Measurements from ENCODE around the gene ABLIM1. TPM values are rescaled to one million over a fixed set of nuclear protein-coding genes. Genes with fewer than 3 reads are reported as not detected.

Gene ABLIM1
- total and polyA plus RNA-seq, 8 donors: 28.1 to 276 (median 92.9) TPM

GRCh38 chr10:114680543-114681117, 22.6 kb upstream of the ABLIM1 start:
- H3K36me3 ChIP-seq: no peaks in the 10 kb centered on the region
- 93 to 100% (median 96%) methylated on average over 3 of the region's 3 CpGs for WGBS, 5 donors
- peaks cover 22 to 65% (median 41%) of the 10 kb centered on the region in 4 donors for H3K4me1 ChIP-seq
- no peaks in the 10 kb centered on the region for H3K27me3 ChIP-seq
- TF ChIP-seq EP300 (IDR thresholded peaks at IDR 0.05) (no peak), POLR2A (IDR thresholded peaks at IDR 0.05) (no peak), POLR2AphosphoS5 (IDR thresholded peaks at IDR 0.05) (no peak)
- TF ChIP-seq, protein P1, sequence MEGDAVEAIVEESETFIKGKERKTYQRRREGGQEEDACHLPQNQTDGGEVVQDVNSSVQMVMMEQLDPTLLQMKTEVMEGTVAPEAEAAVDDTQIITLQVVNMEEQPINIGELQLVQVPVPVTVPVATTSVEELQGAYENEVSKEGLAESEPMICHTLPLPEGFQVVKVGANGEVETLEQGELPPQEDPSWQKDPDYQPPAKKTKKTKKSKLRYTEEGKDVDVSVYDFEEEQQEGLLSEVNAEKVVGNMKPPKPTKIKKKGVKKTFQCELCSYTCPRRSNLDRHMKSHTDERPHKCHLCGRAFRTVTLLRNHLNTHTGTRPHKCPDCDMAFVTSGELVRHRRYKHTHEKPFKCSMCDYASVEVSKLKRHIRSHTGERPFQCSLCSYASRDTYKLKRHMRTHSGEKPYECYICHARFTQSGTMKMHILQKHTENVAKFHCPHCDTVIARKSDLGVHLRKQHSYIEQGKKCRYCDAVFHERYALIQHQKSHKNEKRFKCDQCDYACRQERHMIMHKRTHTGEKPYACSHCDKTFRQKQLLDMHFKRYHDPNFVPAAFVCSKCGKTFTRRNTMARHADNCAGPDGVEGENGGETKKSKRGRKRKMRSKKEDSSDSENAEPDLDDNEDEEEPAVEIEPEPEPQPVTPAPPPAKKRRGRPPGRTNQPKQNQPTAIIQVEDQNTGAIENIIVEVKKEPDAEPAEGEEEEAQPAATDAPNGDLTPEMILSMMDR (IDR thresholded peaks at IDR 0.05): no peak
- intact Hi-C loops (cut with DNase I; ENCODE audit: low total_unique reads): no loop called here
- no peak for DNase-seq
- H3K27ac ChIP-seq: no peak overlapping the region
- no peaks in the 10 kb centered on the region for H3K9me3 ChIP-seq
- no peak overlapping the region for H3K4me3 ChIP-seq

- intact Hi-C loops (cut with DNase I; ENCODE audit: low total_unique reads): no loop called here
- H3K4me3 ChIP-seq: no peak overlapping the region
- no peaks in the 10 kb centered on the region for H3K27me3 ChIP-seq
- 92 to 98% (median 95%) methylated on average over 5 of the region's 5 CpGs for WGBS, 5 donors
- no peak for DNase-seq
- H3K4me1 ChIP-seq: peaks cover 18 to 54% (median 30%) of the 10 kb centered on the region in 4 donors
- TF ChIP-seq EP300 (IDR thresholded peaks at IDR 0.05): no peak
- no peak for TF ChIP-seq POLR2AphosphoS5 (IDR thresholded peaks at IDR 0.05)
- no peak for TF ChIP-seq POLR2A (IDR thresholded peaks at IDR 0.05)
- H3K36me3 ChIP-seq: no peaks in the 10 kb centered on the region
- no peak overlapping the region for H3K27ac ChIP-seq
- no peaks in the 10 kb centered on the region for H3K9me3 ChIP-seq
Observed at GRCh38 chr10:114679552-114679951, 21.5 kb upstream of the ABLIM1 start.

DNA sequence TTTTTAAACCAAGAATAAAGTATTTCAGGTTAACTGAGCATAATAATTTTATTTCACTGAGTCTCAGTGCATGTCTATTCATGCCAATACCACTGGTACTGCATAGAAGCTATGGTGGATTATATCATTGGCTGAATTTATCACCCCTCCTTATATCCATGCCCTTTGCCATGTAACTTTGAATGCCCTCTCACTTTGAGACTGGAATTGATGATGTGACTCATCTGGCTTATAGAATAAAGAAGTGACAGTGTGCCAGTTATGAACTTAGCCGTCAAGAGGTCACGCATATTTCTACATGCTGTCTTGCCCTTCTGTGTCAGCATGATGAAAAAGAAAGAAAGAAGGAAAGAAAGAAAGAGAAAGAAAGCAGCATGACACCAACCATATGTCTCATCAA, 20.7 kb upstream of the ABLIM1 start:
- no peak for DNase-seq
- Histone ChIP-seq H3K27ac (peak overlapping the region in 1 of 5 donors; percentile 23), H3K36me3 (no peaks in the 10 kb centered on the region), H3K4me1 (peaks cover 16 to 47% (median 23%) of the 10 kb centered on the region in 4 donors), H3K27me3 (no peaks in the 10 kb centered on the region), H3K4me3 (no peak overlapping the region), H3K9me3 (no peaks in the 10 kb centered on the region)
- intact Hi-C loops (cut with DNase I; ENCODE audit: low total_unique reads): no loop called here
- no peak for TF ChIP-seq POLR2AphosphoS5 (IDR thresholded peaks at IDR 0.05)
- no peak for TF ChIP-seq EP300 (IDR thresholded peaks at IDR 0.05)
- TF ChIP-seq, protein P1 (IDR thresholded peaks at IDR 0.05): no peak
- no peak for TF ChIP-seq POLR2A (IDR thresholded peaks at IDR 0.05)
- 54 to 68% (median 61%) methylated on average over 2 of the region's 2 CpGs for WGBS, 5 donors

DNA sequence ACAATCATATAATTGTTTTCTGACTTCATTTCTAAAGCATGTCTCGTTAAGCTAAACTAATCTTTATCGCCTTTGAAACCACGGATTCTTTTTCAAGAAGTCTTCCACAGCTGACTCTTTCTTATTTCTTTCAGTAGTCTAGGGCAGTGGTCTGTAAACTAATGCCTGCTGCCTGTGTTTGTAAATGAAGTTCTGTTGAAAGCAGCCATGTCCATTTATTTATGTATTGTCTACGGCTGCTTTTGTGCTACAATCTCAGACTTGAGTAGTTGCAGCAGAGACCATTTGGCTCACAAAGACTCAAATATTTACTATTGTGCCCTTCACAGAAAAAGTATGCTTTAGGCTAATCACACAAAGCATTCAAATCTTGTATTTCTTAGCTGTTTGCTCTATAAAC, 20.3 kb upstream of the ABLIM1 start:
- Histone ChIP-seq H3K4me1 (peaks cover 13 to 42% (median 20%) of the 10 kb centered on the region in 4 donors), H3K27me3 (no peaks in the 10 kb centered on the region), H3K4me3 (no peak overlapping the region), H3K36me3 (no peaks in the 10 kb centered on the region), H3K27ac (peak overlapping the region in 2 of 5 donors; percentile 23), H3K9me3 (no peaks in the 10 kb centered on the region)
- TF ChIP-seq EP300 (IDR thresholded peaks at IDR 0.05) (no peak), POLR2AphosphoS5 (IDR thresholded peaks at IDR 0.05) (no peak), POLR2A (IDR thresholded peaks at IDR 0.05) (no peak)
- TF ChIP-seq, protein P1 (IDR thresholded peaks at IDR 0.05): no peak
- 18 to 46% (median 35%) methylated on average over 4 of the region's 4 CpGs for WGBS, 5 donors
- intact Hi-C loops (cut with DNase I; ENCODE audit: low total_unique reads): no loop called here
- DNase-seq: peak in 1 of 2 donors; percentile 32

GRCh38 chr10:114674346-114674745, 16.3 kb upstream of the ABLIM1 start:
- Histone ChIP-seq H3K4me3 (no peak overlapping the region), H3K4me1 (peaks cover 0 to 16% (median 3%) of the 10 kb centered on the region in 4 donors), H3K9me3 (no peaks in the 10 kb centered on the region), H3K27ac (no peak overlapping the region), H3K36me3 (no peaks in the 10 kb centered on the region), H3K27me3 (no peaks in the 10 kb centered on the region)
- TF ChIP-seq, protein P1 (IDR thresholded peaks at IDR 0.05): no peak
- TF ChIP-seq POLR2A (IDR thresholded peaks at IDR 0.05): no peak
- TF ChIP-seq POLR2AphosphoS5 (IDR thresholded peaks at IDR 0.05): no peak
- TF ChIP-seq EP300 (IDR thresholded peaks at IDR 0.05): no peak
- no peak for DNase-seq
- intact Hi-C loops (cut with DNase I; ENCODE audit: low total_unique reads): no loop called here
- WGBS, 5 donors: 72 to 92% (median 88%) methylated on average over 4 of the region's 4 CpGs
